Chondrocyte (in vitro differentiated cells): ENCODE data around the gene ANXA6. TPM values are rescaled to one million over a fixed set of nuclear protein-coding genes. Genes with fewer than 3 reads are reported as not detected.

Source experiments
- DNase-seq: peaks from one replicate; pipeline ENCODE4 v3.0.0; 2021; ENCODE audit warnings: mixed read lengths, low spot score
- H3K27ac Mint-ChIP-seq: one replicate; pipeline ENCODE4 v1.8.0; 2021; ENCODE audit warnings: mild to moderate bottlenecking, moderate library complexity, mixed read lengths; ENCODE audit not compliant: unreplicated experiment
- H3K27me3 Mint-ChIP-seq: 2 replicates; pipeline ENCODE4 v1.8.0; 2021; ENCODE audit warnings: low read depth, mixed read lengths
- H3K36me3 Mint-ChIP-seq: 2 replicates; pipeline ENCODE4 v1.8.0; 2021; ENCODE audit warnings: low read depth, mixed read lengths
- H3K4me1 Mint-ChIP-seq: 2 replicates; pipeline ENCODE4 v1.8.0; 2021; ENCODE audit warnings: low read depth, mild to moderate bottlenecking, mixed read lengths
- H3K4me3 Mint-ChIP-seq: one replicate; pipeline ENCODE4 v1.8.0; 2021; ENCODE audit warnings: mild to moderate bottlenecking, moderate library complexity, mixed read lengths; ENCODE audit not compliant: unreplicated experiment
- H3K9me3 Mint-ChIP-seq: 2 replicates; pipeline ENCODE4 v1.8.0; 2021; ENCODE audit warnings: low read depth, mixed read lengths
- CTCF ChIP-seq: fragments of 200-600 bp; sonication (generic); IDR thresholded peaks from 2 replicates; pipeline ENCODE4 v1.5.0; 2021; ENCODE audit warnings: antibody characterized with exemption, mild to moderate bottlenecking, moderate library complexity
- total RNA-seq: library from RNA; stranded (reverse); gene quantifications from 3 replicates; pipeline ENCODE4 v1.2.1, GENCODE V29; 2021

ANXA6 gene
- total RNA-seq, 1 donor from 2014 or later = 450 TPM

- Mint-ChIP-seq H3K27ac (peak overlapping the region; percentile 84), H3K36me3 (peaks cover 5% of the 10 kb centered on the region), H3K4me3 (peak overlapping the region; percentile 88), H3K9me3 (no peaks in the 10 kb centered on the region), H3K27me3 (no peaks in the 10 kb centered on the region), H3K4me1 (peaks cover 62% of the 10 kb centered on the region)
- DNase-seq = no peak
- peak; percentile 55 for TF ChIP-seq CTCF
Measured at GRCh38 chr5:151155775-151156506, 1.6 kb downstream of the ANXA6 start.

DNA sequence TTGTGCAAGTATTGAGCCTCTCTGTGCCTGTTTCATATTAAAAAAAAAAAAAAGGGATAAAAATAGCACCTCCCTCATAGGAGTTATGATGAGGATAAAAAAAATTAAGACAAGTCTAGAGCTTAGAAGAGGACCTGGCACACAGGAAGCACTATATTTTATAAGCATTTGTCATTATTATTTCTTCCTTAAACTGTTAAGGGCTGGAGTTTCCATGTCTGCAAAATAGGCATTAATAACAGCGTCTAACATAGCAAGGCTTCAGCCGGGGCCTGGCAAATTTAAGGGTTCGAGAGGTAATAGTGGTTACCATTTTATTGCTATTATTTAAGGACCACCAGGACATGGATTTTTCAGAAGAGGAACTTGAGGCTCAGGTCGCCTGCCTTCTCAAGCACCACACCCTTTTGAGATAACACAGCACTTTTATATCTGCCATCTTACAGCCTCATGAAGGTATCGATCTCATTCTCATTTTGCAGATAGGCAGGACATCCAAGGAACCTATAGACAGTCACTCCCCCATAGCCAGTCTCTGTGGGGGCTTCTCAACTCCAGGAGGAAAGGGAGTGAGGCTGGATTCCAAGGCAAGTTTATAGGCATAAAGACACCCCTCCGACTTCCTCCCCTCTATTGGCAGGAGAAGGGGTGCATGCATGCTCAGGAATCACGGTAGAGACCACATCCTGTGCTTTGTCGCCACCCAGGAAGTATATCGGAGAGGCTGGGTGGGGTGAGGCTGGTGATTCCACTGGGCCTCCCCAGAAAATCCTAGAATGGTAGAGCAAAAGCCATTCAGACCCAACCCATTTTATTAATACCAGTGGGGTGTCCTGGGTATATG lies 2.4 kb downstream of the ANXA6 start:
- peaks cover 5% of the 10 kb centered on the region for H3K36me3 Mint-ChIP-seq
- peak overlapping the region; percentile 88 for H3K4me3 Mint-ChIP-seq
- H3K9me3 Mint-ChIP-seq = no peaks in the 10 kb centered on the region
- peak overlapping the region; percentile 84 for H3K27ac Mint-ChIP-seq
- H3K27me3 Mint-ChIP-seq = no peaks in the 10 kb centered on the region
- TF ChIP-seq CTCF = no peak
- peaks cover 70% of the 10 kb centered on the region for H3K4me1 Mint-ChIP-seq
- DNase-seq = no peak

- Mint-ChIP-seq H3K27me3 (no peaks in the 10 kb centered on the region), H3K4me1 (peaks cover 78% of the 10 kb centered on the region), H3K4me3 (no peak overlapping the region), H3K9me3 (no peaks in the 10 kb centered on the region), H3K36me3 (peaks cover 7% of the 10 kb centered on the region), H3K27ac (peak overlapping the region; percentile 49)
- no peak for DNase-seq
- no peak for TF ChIP-seq CTCF
Measured at GRCh38 chr5:151153766-151154272, 3.8 kb downstream of the ANXA6 start.

DNA sequence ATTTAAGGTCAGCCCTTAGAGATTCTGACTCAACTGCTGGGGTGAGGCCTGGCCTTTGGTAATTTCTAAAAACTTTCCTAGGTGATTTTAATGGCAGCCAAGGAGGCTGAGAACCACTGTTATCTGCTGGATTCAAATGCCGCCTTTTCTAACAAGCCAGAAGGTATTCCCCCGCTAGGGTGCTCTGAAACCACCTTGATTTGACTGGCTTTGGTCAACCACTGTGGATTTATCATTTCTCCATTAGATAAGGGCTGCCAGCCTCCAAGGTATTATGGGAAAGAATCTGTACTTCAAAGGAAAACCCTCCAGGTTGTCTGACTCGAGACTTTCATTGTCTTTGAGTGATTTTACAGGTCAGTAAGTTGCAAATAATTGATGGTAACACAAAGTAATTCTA lies 4.3 kb downstream of the ANXA6 start:
- H3K4me1 Mint-ChIP-seq = peaks cover 77% of the 10 kb centered on the region
- H3K4me3 Mint-ChIP-seq = no peak overlapping the region
- no peak for DNase-seq
- no peak for TF ChIP-seq CTCF
- no peaks in the 10 kb centered on the region for H3K9me3 Mint-ChIP-seq
- H3K27me3 Mint-ChIP-seq = no peaks in the 10 kb centered on the region
- peaks cover 7% of the 10 kb centered on the region for H3K36me3 Mint-ChIP-seq
- H3K27ac Mint-ChIP-seq = peak overlapping the region; percentile 49

GRCh38 chr5:151151793-151152192 lies 5.8 kb downstream of the ANXA6 start:
- Mint-ChIP-seq H3K4me3 (no peak overlapping the region), H3K4me1 (peaks cover 81% of the 10 kb centered on the region), H3K36me3 (peaks cover 16% of the 10 kb centered on the region), H3K27ac (peak overlapping the region; percentile 74), H3K9me3 (no peaks in the 10 kb centered on the region), H3K27me3 (no peaks in the 10 kb centered on the region)
- TF ChIP-seq CTCF = no peak
- no peak for DNase-seq
